Stimulated activated CD4-positive, alpha-beta T cell treated with anti-CD3 and anti-CD28 coated beads, Interleukin-1b, Interleukin-23, amount 100 ng/mL, for 24 hours (primary cell): ENCODE data around the gene CSNK1G1.
"Not testable (repeated sequence)": the region's sequence is repeated elsewhere in the genome, so short reads cannot be mapped to it uniquely, and the experiment has no call there.

Experiments used
- DNase-seq, 4 experiments: peaks; one replicate each; pipeline ENCODE4 v3.0.0-alpha.2; 2020; ENCODE audit warnings: low read depth in 4 of 4, low spot score in 1 of 4

The CSNK1G1 gene

DNA sequence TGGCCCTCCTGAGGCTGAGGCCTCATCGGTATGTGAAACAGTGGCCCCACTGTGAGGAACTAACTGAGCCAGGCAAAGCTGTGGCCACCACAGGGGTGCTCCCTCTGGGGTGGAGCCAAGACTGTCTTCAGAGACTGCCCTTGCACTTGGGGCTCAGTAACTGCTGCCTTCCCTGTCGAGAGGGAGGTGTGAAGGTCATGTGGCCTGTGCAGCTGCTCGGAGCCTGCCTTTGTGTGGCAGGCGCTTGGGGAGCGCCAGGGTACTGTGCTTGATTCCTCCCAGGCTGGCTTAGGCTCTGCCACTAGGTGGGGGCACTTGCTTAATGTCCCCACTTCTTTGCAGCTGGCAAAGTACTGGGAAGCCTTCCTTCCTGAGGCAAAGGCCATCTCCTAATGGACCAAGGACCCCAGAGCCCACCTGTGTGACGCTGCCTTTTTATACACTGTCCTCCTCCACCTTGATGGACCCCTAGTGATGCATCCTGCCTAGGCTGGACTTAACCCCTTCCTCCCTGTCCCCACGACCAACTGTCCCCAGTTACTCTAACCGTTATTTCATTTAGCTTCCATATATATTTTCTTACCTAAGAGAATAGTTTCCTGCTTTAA lies 218.6 kb downstream of the CSNK1G1 start:
- no peak for DNase-seq

DNA sequence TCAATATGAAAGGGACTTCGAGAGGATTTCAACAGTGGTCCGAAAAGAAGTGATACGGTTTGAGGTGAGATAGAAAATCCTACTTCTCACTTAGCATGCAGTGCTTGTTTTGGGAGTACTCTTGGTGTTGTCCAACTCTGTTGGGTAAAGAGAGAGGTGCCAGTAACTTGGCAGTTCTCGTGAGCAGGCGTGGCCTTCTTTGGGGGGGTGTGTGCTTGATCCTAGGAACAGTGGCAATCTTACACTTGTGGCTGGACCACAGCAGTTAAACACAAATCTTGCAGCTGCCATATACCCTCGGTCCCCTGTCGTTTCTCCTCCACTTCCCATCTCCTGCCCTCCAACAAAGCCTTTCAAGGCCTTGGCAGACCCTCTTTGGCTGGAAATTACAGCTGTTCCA lies 219.6 kb downstream of the CSNK1G1 start:
- no peak for DNase-seq

DNA sequence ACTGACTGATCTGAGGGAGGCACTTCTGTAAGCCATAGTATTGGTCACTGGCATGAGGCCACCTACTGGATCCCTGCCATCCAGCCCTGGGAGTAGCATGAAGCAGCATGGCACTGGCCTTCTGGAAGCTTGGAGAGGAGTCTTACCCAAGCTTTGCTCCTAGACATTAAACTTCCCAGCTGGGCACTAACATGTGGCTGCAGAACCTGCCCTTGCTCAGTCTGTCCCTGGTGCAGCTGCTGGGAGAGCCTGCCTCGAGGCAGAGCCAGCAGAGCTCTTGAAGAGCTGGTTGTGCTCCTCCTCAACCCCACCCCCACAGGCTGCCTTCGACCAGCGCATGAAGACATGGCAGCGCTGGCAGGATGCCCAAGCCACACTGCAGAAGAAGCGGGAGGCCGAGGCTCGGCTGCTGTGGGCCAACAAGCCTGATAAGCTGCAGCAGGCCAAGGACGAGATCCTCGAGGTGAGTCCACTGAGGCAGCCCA lies 221.6 kb downstream of the CSNK1G1 start:
- DNase-seq = no peak

DNA sequence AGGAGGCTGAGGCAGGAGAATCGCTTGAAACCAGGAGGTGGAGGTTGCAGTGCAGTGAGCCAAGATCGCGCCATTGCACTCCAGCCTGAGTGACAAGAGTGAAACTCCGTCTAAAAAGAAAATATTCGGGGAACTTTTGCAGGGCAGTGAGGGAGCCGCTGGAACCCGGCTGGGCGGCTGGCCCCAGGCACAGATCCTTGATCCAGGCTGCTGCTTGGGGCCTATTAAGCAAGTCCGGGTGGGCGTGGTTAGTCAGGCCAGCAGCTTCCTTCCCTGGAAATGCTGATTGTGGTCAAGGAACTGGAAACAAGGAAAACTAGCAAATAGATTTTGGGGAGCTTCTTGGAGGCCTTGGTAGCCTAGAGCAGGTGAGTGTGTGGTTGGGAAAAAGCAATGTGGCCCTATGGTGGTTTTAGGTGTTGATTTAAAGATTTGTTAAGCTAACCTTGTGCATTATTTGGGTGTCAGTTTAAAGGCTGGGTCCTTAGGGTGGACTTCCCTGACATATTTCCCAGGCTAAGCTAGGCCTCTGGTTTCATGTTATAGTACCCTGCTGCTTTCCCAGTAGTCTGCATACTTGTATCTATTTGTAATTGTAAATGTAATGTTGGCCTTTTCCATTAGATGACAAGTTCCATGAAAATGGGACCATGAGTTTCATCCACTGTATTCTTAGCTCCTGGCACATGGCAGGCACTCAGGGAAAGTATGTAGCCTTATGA lies 222.2 kb downstream of the CSNK1G1 start:
- no peak for DNase-seq

DNA sequence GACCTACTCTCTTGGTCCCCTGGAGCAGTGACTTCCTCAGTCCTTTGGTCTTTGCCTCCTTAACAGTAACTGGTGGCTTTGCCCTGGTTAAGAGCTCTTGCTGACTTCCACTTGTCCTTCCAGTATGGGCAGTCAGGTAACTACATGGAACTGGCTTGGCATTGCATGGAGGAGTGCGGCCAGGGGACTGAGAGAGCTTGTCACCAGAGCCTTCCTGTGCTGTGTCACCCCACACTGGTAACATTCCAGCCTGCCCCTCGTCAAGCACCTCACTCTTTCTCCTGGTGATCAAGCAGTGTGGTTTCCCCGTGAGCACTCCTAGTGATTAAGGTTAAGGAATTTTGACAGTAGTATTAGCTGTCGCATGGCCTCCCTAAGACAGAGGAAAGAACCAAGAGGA lies 223.8 kb downstream of the CSNK1G1 start:
- no peak for DNase-seq

DNA sequence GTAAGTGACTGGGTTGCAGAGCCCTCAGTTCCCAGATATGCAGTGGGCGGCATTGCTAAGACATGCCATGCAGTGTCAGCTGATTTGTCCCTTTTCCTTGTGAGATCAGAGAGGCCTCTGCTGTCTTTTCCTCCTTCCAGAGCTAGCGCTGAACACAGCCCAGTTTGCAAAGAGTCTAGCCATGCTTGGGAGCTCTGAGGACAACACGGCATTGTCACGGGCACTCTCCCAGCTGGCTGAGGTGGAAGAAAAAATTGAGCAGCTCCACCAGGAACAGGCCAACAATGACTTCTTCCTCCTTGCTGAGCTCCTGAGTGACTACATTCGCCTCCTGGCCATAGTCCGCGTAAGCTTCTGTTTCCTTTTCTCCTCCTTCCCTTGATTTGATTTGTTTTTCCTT lies 224.4 kb downstream of the CSNK1G1 start:
- no peak for DNase-seq

DNA sequence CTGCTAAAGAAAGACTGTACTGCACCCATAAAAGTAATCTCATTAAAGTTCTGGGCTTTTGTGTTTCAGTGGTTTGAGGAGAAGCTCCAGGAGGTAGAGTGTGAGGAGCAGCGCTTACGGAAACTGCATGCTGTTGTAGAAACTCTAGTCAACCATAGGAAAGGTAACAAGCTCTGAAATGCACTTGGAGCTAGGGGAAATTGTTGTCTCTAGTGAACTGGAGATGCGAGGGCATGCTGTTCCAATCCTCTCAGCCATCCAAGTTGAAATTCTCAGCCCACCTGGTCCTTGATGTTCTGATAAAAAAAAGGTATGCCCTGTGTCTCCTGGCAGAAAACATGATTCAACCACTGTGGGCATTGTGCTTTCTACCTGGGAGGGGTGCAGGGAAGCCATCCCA lies 225.8 kb downstream of the CSNK1G1 start:
- no peak for DNase-seq

DNA sequence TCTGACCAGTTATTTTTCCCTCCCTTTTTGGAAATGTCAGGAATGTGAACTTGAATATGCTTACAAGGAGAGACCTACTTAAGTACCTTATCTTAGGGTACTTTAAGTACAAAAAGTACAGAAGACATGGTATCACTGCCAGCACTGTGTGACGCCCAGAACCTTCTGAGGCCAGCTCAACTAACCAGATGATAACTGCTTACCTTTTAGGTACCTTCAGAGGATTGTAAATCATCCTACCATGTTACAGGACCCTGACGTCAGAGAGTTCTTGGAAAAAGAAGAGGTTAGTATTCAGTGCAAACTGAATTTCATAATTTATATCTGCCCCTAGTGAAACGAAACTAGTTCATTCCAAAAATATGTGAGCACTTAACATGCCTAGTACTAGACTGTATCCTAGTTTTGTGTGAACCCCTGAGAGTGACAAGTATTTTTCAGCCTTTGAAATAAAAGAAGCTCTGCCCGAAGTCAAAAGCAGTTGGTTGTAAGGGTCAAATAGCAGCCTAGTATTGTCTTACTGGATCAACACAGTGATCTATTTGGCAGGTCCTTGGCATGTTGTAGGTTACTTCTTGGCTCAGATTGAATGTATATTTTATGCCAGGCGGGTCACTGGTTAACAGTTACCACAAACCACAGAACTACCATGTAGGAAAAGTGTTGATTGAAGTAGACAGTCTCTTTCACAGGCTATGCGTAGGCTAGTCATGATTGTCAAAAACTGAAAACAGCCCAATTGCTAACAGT lies 228.3 kb downstream of the CSNK1G1 start:
- DNase-seq = no peak

DNA sequence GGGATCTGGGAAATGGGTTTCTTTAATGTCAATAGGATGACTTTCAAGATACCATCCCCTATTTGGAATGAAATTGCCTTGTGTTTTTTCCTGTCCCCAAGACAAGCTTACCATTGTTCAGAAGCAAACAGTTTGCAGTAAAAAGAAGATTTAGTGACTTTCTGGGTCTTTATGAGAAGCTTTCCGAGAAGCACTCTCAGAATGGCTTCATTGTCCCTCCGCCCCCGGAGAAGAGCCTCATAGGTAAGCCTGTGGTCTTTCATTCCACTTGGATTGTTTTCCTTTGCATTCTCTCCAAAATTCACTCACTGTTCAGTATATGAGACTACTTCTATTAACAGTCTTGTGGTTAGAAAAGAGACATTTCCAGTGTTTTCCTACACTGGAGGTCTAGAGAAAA lies 230.0 kb downstream of the CSNK1G1 start:
- no peak for DNase-seq

DNA sequence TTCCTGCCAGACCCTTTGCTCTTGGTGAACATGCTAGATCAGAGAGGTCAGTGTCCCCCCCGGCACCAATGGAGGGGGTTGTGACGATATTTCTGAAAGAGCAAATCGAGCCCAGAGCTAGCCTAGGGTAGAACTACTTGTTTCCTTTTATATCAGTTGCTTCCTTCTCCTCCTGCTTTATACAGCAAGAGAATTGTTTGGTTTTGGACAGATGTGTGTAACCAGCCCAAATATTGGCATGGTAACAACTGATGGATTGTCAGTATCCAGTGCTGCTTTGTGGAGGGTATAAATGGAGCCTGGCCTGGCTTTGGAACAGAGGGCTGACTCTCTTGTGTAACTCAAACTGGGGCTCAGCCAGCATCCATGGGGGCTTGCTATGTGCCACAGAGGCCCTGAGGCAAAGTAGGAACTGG lies 233.0 kb downstream of the CSNK1G1 start:
- no peak for DNase-seq

DNA sequence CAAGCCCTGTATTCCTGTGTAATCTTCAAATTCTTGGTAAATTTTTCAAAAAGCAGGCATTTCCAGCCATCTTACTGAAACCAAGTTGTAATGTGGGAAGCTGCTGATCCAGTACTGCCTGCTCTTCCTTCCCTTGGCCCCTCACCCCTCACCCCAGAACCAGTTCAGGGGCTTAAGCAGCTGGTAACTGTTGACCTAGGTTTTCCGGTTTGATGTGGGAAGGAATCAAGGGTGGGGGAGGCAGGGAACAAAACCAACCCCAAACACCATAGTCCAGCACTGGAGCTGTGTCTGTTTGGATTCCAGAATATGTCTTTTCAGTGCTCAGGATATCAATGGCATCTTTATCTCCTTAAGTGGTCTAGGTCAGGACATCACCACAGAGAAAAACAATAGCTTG lies 233.5 kb downstream of the CSNK1G1 start:
- DNase-seq = no peak

DNA sequence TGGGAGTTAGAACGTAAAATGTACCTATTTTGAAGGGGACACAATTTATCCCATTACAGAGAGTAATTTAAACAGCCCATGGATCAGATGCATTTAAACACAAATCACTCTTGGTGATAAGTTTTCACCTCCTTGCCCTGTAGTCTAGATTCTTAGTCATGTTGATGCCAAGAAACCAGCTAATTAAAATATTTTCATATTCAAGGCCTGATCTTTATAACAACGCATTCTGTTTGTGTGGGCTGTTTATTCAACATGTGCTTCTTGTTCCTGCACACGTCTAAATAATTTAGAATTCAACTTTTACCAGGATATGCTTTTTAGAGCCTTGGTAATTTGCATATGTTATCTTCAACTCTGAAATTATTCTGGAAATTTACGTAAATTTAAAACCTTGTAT lies 234.4 kb downstream of the CSNK1G1 start:
- DNase-seq = no peak

DNA sequence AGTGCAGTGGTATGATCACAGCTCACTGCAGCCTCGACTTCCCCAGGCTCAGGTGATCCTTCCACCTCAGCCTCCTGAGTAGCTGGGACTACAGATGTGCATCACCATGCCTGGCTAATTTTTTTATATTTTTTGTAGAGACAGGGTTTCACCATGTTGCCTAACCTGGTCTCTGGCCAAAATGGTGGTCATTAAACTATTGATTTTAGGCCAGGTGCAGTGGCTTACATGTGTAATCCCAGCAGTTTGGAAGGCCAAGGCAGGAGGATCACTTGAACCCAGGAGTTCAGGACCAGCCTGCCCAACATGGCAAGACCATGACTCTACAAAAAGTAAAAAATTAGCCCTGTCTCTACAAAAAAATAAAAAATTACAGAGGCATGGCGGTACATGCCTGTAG lies 235.7 kb downstream of the CSNK1G1 start:
- DNase-seq = not testable (repeated sequence)

DNA sequence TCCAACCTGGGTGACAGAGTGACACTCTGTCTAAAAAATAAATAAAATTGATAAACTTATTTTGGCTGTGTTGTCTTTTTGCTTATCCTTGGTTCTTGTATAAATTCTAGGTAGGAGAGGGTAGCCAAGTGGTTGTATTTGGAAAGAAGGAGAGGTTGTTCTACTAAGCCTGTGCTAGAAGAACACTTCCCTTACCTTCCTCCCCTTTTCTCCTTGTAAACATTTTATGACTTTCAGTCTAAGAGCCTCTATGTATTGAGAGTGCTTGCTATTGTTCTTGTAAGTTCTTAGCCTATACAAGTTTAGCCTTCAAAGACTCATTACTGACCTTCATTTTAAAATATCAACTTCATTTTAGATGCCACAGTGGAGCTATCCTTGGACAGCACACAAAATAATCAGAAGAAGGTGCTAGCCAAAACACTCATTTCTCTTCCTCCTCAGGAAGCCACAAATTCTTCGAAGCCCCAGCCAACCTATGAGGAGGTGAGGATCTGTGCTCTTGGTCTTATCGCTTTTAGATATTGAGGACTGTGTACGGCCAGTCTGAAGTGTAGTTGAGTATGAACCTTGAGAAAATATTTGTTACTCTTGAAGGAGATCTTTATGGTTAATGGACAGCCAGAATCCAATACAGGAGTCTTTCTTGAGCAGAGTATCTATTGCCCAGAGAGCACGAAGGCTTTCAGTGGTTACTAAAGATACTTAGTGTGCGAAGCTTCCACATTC lies 238.1 kb downstream of the CSNK1G1 start:
- DNase-seq = no peak
